OCI-LY3 (cell line): ENCODE data around the gene LRRC74B.

ENCODE experiments used
- H2AFZ ChIP-seq: fragments of 200-600, 300-600 bp; shearing (Covaris generic); 2 replicates; pipeline ENCODE4 v1.6.0; 2014; ENCODE audit warnings: antibody characterized with exemption, low read depth, low read length
- H3K27ac ChIP-seq: fragments of 200-600, 300-600 bp; sonication (generic); 2 replicates; pipeline ENCODE4 v1.5.1; 2014; ENCODE audit warnings: mild to moderate bottlenecking, low read length, moderate library complexity, mixed read lengths
- H3K27me3 ChIP-seq: fragments of 200-600, 300-600 bp; sonication (generic); 2 replicates; pipeline ENCODE4 v1.6.1; 2014; ENCODE audit warnings: low read depth, low read length, mixed read lengths
- H3K36me3 ChIP-seq: fragments of 200-600, 300-600 bp; sonication (generic); replicated peaks from 2 replicates; pipeline ENCODE3; 2014; ENCODE audit warnings: low read depth, low read length, mixed read lengths
- H3K4me1 ChIP-seq: fragments of 300-600, 200-600 bp; sonication (generic); 2 replicates; pipeline ENCODE4 v1.6.1; 2014; ENCODE audit warnings: low read length, mixed read lengths
- H3K4me2 ChIP-seq: fragments of 200-600, 300-600 bp; sonication (generic); 2 replicates; pipeline ENCODE4 v1.6.1; 2014; ENCODE audit warnings: low read length, mixed read lengths
- H3K4me3 ChIP-seq: fragments of 300-600, 200-600 bp; sonication (generic); 2 replicates; pipeline ENCODE4 v1.5.1; 2014; ENCODE audit warnings: antibody characterized with exemption, mild to moderate bottlenecking, low read length, moderate library complexity
- H3K79me2 ChIP-seq: fragments of 300-600, 200-600 bp; shearing (Covaris generic); 2 replicates; pipeline ENCODE4 v1.6.1; 2014; ENCODE audit warnings: mild to moderate bottlenecking, low read length, mixed read lengths
- H3K9ac ChIP-seq: fragments of 300-600, 200-600 bp; shearing (Covaris generic); 2 replicates; pipeline ENCODE4 v1.6.0; 2014; ENCODE audit warnings: mild to moderate bottlenecking, low read length, moderate library complexity
- H3K9me3 ChIP-seq: fragments of 200-600, 300-600 bp; shearing (Covaris generic); 2 replicates; pipeline ENCODE4 v1.6.1; 2014; ENCODE audit warnings: low read length, mixed read lengths; ENCODE audit not compliant: insufficient read depth
- H4K20me1 ChIP-seq: fragments of 200-600, 300-600 bp; sonication (generic); 2 replicates; pipeline ENCODE4 v1.6.1; 2016; ENCODE audit warnings: low read length, mixed read lengths; ENCODE audit not compliant: insufficient read depth
- CTCF ChIP-seq: fragments of 200-600, 300-600 bp; sonication (generic); IDR thresholded peaks from 2 replicates; pipeline ENCODE4 v1.5.1; 2014; ENCODE audit warnings: antibody characterized with exemption, low read length, low read depth
- EZH2phosphoT487 ChIP-seq: fragments of 200-600 bp; shearing (Covaris generic); IDR thresholded peaks from 2 replicates; pipeline ENCODE4 v1.6.1; 2018; ENCODE audit warnings: antibody characterized with exemption, mixed run types, low read depth

The LRRC74B gene

GRCh38 chr22:20997536-20998257 lies 48.0 kb upstream of the LRRC74B start:
- Histone ChIP-seq H3K4me2 (no peak overlapping the region), H3K4me3 (no peak overlapping the region), H2AFZ (no peak overlapping the region), H3K9ac (no peak overlapping the region), H3K79me2 (peaks cover 23% of the 10 kb centered on the region), H3K27ac (no peak overlapping the region), H4K20me1 (0 out of 2 replicates have a peak, but pooled peaks cover 3% of the 10 kb centered on the region), H3K4me1 (peaks cover 10% of the 10 kb centered on the region), H3K9me3 (no peaks in the 10 kb centered on the region), H3K27me3 (no peaks in the 10 kb centered on the region), H3K36me3 (peaks cover 42% of the 10 kb centered on the region)
- TF ChIP-seq EZH2phosphoT487 (no peak), CTCF (no peak)

- Histone ChIP-seq H3K27me3 (no peaks in the 10 kb centered on the region), H3K4me3 (no peak overlapping the region), H3K4me2 (no peak overlapping the region), H3K4me1 (peaks cover 18% of the 10 kb centered on the region), H3K36me3 (peaks cover 42% of the 10 kb centered on the region), H2AFZ (no peak overlapping the region), H4K20me1 (0 out of 2 replicates have a peak, but pooled peaks cover 3% of the 10 kb centered on the region), H3K27ac (no peak overlapping the region), H3K9ac (no peak overlapping the region), H3K79me2 (peaks cover 32% of the 10 kb centered on the region), H3K9me3 (no peaks in the 10 kb centered on the region)
- no peak for TF ChIP-seq CTCF
- no peak for TF ChIP-seq EZH2phosphoT487
Observed at GRCh38 chr22:20998411-20999336, 47.1 kb upstream of the LRRC74B start.

- 0 out of 2 replicates have a peak, but pooled peaks cover 3% of the 10 kb centered on the region for H4K20me1 ChIP-seq
- no peak overlapping the region for H3K9ac ChIP-seq
- no peaks in the 10 kb centered on the region for H3K9me3 ChIP-seq
- peaks cover 42% of the 10 kb centered on the region for H3K36me3 ChIP-seq
- 0 out of 2 replicates have a peak overlapping the region, but pooled peaks have one; percentile 75 for H3K4me2 ChIP-seq
- H2AFZ ChIP-seq: no peak overlapping the region
- peaks cover 18% of the 10 kb centered on the region for H3K4me1 ChIP-seq
- H3K27ac ChIP-seq: no peak overlapping the region
- H3K27me3 ChIP-seq: no peaks in the 10 kb centered on the region
- TF ChIP-seq CTCF: no peak
- peaks cover 35% of the 10 kb centered on the region for H3K79me2 ChIP-seq
- H3K4me3 ChIP-seq: no peak overlapping the region
Observed at GRCh38 chr22:20999350-21000206, 46.2 kb upstream of the LRRC74B start.
